Embryonic facial prominence (tissue), 1 donor: Measurements from ENCODE around the gene ZSWIM5.
"Not testable (repeated sequence)": the region's sequence is repeated elsewhere in the genome, so short reads cannot be mapped to it uniquely, and the experiment has no call there.

Experiments
- DNase-seq: peaks from one replicate; pipeline ENCODE4 v3.0.0-alpha.2; 2016; ENCODE audit errors: extremely low spot score

ZSWIM5 gene

GRCh38 chr1:45146833-45147232 is 59.6 kb downstream of the ZSWIM5 start:
- DNase-seq: no peak

DNA sequence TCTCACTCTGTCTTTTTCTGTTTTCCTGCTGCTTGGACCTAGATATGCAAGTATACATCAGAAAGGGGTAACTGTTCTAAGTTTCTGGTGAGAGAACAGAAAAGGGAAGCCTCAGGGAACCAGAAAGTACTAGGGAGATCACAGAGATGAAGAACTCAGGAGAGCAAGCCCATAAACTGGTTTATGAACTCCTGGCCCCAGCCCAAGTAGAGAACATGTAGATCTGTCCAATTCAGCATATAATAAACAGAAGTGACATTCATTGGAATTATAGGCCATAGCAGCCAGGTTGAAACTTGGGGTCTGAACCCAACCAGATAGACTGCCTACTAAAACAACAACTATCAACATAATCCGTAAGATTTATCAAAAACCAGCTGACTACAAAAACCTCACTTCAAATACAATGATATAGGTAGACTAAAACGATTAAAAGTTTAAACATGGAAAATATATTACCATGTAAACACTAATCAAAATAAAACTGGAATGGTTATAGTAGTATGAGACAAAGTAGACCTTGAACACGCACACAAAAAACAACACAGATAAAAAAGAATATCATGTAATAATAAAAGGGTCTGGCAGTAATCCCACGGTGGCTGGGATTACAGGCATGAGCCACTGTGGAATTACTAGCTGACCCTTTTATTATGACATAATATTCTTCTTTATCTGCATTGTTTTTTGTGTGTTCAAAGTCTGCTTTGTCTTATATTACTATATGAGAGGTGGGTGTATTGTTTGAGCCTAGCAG is 65.0 kb downstream of the ZSWIM5 start:
- no peak for DNase-seq

DNA sequence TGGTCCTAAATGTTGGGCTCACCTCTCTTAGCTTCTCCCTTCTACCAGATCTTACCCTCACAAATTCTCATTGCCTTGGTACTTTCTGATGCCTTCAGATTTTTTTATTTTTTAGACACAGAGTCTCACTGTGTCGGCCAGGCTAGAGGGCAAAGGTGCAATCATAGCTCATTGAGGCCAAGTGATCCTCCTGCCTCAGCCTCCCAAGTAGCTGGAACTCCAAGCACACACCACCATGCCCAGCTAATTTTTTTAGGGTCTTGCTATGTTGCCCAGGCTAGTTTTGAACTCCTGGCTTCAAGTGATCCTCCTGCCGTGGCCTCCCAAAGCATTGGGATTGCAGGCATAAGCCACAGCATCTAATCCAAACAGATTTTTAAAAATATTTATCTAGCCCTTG is 69.4 kb downstream of the ZSWIM5 start:
- DNase-seq: no peak

DNA sequence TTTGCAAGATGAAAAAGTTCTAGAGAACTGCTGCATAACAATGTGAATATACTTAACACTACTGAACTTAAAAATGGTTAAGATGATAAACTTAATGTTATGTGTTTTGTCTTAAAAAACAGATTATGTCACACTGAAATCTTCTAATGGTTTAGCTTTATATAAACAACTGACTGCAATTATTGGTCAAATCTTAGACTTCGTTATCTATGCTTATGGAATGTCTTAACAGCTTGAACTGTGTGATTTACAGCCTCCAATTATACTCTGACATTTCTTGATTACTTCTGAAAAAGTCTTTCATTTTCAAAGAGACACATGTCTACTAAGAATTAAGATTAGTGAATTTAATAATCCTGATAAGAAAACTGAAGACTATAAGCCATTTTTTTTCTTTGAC is 71.1 kb downstream of the ZSWIM5 start:
- DNase-seq: no peak

DNA sequence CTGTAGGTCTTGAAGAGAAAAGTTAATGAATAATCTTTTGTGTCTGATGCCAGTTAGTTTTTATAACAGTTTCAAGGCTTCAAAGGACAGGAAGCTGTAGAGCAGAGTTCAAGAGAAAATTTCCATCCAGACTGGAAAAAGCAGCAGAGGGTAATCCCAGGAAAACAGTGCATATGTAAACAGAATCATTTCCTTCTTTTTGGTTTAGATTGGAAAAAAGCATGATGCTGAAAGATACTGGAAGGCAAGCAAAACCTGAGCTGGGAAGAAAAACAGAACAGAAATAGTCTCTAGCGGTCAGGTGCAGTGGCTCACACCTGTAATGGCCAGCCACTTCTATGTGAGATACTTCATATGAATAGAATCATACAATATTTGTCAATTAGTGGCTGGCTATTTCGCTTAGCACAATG is 71.9 kb downstream of the ZSWIM5 start:
- DNase-seq: no peak

DNA sequence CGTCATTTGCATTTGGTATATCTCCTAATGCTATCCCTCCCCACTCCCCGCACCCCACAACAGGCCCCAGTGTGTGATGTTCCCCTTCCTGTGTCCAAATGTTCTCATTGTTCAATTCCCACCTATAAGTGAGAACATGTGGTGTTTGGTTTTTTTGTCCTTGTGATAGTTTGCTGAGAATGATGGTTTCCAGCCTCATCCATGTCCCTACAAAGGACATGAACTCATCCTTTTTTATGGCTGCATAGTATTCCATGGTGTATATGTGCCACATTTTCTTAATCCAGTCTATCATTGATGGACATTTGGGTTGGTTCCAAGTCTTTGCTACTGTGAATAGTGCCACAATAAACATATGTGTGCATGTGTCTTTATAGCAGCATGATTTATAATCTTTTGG is 73.7 kb downstream of the ZSWIM5 start:
- DNase-seq: not testable (repeated sequence)

DNA sequence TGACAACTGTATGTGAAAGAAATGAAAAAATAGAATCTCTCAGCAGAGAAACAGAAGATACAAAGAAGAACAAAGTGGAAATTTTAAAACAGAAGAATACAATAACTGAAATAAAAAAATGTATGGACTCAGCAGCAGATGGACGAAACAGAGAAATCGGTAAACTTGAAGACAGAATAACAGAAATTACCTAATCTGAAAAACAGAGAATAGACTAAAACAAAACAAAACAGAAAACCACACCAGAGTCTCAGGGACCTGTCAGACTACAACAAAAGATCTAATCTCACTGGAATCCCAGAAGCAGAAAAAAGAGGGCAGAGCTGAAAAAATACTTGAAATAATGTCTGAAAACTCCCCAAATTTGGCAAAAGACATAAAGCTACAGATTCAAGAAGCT is 83.0 kb downstream of the ZSWIM5 start:
- DNase-seq: no peak

GRCh38 chr1:45122724-45123123 is 83.7 kb downstream of the ZSWIM5 start:
- no peak for DNase-seq

GRCh38 chr1:45117766-45118165 is 88.6 kb downstream of the ZSWIM5 start:
- DNase-seq: no peak

DNA sequence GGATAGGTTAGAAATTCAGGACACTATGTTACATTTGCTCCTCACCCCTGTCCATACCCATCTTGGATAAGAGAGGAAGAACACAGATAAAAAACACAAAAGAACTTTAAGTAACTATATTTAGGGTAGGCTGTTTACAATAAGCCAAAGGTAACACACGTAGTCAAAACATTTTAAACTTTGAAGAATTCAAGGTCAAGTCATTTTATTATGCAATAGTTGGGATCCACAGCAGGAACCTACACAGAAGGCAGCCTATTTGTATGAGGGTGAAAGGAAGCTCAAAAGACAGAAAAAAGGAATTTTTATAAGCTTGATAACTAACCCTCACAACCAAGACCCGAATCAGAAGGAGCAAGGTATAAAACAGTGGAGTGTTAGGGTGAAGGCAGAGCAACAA is 89.6 kb downstream of the ZSWIM5 start:
- DNase-seq: no peak

- DNase-seq: no peak
These were observed 90.1 kb downstream of the ZSWIM5 start for GRCh38 chr1:45116340-45116739.

DNA sequence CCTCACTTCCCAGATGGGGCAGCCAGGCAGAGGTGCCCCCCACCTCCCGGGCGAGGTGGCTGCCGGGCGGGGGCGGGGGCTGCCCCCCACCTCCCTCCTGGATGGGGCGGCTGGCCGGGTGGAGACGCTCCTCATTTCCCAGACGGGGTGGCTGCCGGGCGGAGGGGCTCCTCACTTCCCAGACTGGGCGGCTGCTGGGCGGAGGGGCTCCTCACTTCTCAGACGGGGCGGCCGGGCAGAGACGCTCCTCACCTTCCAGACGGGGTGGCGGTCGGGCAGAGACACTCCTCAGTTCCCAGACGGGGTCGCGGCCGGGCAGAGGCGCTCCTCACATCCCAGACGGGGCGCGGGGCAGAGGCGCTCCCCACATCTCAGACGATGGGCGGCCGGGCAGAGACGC is 91.2 kb downstream of the ZSWIM5 start:
- DNase-seq: not testable (repeated sequence)

DNA sequence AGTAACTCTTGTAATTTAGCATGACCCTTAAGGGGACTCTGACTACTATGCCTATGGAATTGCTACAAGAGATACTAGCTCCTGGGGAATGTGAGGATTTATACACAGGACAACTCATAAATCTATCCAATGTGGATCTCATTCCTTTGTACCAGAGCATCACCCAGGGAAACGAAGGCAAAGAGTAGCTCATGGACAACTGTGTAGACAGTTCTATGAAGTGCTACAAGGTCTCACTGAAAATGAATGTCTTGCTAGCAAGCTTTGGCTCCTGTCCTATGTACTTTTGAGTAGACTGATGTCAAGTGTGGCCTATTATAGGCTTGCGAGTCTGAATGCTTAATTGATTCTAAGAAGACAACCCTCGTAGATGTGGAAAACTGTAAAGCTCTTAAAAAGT is 93.7 kb downstream of the ZSWIM5 start:
- DNase-seq: no peak

GRCh38 chr1:45111239-45111638 is 95.2 kb downstream of the ZSWIM5 start:
- no peak for DNase-seq

DNA sequence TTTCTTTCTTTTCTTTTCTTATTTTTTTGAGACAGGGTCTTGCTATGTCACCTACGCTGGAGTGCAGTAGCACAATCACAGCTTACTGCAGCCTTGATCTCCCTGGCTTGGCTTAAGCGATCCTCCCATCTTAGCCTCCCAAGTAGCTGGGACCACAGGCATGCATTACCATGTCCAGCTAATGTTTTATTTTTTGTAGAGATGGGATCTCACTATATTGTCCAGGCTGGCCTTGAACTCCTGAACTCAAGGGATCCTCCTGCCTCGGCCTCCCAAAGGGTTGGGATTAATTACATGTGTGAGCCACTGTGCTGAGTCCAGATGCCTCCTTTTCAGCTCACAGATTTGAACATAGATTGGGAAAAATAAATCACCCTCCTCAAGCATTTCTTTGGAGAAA is 98.6 kb downstream of the ZSWIM5 start:
- DNase-seq: no peak

- DNase-seq: not testable (repeated sequence)
These were observed 99.5 kb downstream of the ZSWIM5 start for GRCh38 chr1:45106864-45107263.

DNA sequence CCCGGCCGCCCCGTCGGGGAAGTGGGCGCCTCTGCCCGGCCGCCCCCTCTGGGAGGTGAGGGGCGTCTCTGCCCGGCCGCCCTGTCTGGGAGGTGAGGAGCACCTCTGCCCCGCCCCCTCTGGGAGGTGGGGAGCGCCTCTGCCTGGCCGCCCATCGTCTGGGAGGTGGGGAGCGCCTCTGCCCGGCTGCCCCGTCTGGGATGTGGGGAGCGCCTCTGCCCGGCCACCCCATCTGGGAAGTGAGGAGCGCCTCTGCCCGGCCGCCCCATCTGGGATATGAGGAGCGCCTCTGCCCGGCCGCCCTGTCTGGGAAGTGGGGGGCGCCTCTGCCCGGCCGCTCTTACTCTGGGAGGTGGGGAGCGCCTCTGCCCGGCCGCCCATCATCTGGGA is 100.3 kb downstream of the ZSWIM5 start:
- DNase-seq: not testable (repeated sequence)

DNA sequence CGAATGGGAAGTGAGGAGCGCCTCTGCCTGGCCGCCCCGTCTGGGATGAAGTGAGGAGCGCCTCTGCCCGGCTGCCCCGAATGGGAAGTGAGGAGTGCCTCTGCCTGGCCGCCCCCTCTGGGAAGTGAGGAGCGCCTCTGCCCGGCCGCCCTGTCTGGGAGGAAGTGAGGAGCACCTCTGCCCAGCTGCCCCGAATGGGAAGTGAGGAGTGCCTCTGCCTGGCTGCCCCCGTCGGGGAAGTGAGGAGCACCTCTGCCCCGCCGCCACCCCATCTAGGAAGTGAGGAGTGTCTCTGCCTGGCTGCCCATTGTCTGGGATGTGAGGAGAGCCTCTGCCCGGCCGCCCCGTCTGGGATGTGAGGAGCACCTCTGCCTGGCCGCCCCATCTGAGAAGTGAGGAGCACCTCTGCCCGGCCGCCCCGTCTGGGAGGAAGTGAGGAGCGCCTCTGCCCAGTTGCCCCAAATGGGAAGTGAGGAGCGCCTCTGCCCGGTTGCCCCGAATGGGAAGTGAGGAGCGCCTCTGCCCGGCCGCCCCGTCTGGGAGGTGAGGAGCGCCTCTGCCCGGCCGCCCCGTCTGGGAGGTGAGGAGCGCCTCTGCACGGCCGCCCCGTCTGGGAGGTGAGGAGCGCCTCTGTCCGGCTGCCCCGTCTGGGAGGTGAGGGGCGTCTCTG is 100.8 kb downstream of the ZSWIM5 start:
- DNase-seq: not testable (repeated sequence)

- DNase-seq: no peak
These were observed 102.9 kb downstream of the ZSWIM5 start for GRCh38 chr1:45103534-45103933.

DNA sequence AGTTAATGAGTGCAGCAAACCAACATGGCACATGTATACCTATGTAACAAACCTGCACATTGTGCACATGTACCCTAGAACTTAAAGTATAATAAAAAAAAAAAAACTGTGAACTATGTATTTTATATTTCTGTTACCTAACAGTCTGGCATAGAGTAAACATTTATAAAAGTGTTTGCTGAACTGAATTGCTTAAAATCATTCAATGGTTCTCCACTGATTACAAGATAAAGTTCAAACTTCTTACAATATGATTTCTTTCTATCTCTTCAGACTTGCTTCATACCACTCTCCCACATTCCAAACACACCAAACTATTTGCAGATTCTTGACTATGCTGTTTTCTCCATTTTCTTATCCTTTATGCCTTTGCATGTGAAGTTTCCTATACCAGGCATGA is 104.5 kb downstream of the ZSWIM5 start:
- no peak for DNase-seq

- not testable (repeated sequence) for DNase-seq
These were observed 104.9 kb downstream of the ZSWIM5 start for GRCh38 chr1:45101528-45101927.

DNA sequence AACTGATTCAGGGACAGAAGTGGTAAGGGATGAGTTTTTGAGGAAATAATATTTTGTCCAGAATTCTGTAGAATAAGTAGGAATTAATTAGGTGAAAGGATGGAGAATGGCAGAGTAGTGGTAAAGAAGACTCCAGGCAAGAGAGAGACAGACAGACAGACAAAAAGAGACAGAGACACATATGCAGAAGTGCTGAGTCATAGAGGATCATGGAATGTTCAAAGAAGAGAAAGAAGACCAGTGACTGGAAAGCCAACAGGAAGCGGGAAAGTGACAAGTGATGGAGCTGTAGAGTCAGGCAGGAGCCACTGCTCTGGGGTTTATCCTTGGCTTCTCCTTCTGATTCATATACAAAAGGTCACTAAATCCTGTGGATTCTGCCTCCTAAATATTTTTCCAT is 108.5 kb downstream of the ZSWIM5 start:
- no peak for DNase-seq

GRCh38 chr1:45097079-45097478 is 109.3 kb downstream of the ZSWIM5 start:
- no peak for DNase-seq

GRCh38 chr1:45095450-45095849 is 111.0 kb downstream of the ZSWIM5 start:
- DNase-seq: no peak
